ENCODE data around the gene PRLH. TPM values are rescaled to one million over a fixed set of nuclear protein-coding genes. Genes with fewer than 3 reads are reported as not detected.

The PRLH gene
- total and polyA plus RNA-seq, 12 donors: not detected

GRCh38 chr2:237583385-237584295 is 17.3 kb downstream of the PRLH start:
- Histone ChIP-seq H3K36me3 (no peaks in the 10 kb centered on the region), H3K27me3 (no peaks in the 10 kb centered on the region), H3K4me1 (peaks cover 0 to 30% (median 21%) of the 10 kb centered on the region in 9 donors), H3K4me3 (no peak overlapping the region), H3K9me3 (no peaks in the 10 kb centered on the region), H3K27ac (no peak overlapping the region)
- no peak for TF ChIP-seq CTCF (IDR thresholded peaks at IDR 0.05)
- intact Hi-C loops (cut with DNase I): loop anchor here in 9 of 10 donors (2.0 to 10.0 kb wide), 6 partner anchors 79 to 169 kb away; no protein-coding TSS in a partner anchor
- DNase-seq: no peak
- ATAC-seq: no peak
- 83 to 86% methylated on average over 19 of the region's 19 CpGs for WGBS, 2 donors

GRCh38 chr2:237585590-237586221 is 19.3 kb downstream of the PRLH start:
- no peak overlapping the region for H3K4me3 ChIP-seq
- H3K36me3 ChIP-seq: no peaks in the 10 kb centered on the region
- intact Hi-C loops (cut with DNase I): loop anchor here in 1 of 10 donors (5.0 to 10.0 kb wide), 2 partner anchors 79 to 162 kb away; no protein-coding TSS in a partner anchor
- 85 to 90% methylated on average over 15 of the region's 15 CpGs for WGBS, 2 donors
- H3K27ac ChIP-seq: no peak overlapping the region
- TF ChIP-seq CTCF (IDR thresholded peaks at IDR 0.05): no peak
- H3K9me3 ChIP-seq: no peaks in the 10 kb centered on the region
- no peak for DNase-seq
- H3K4me1 ChIP-seq: peaks cover 3 to 41% (median 27%) of the 10 kb centered on the region in 9 donors
- H3K27me3 ChIP-seq: no peaks in the 10 kb centered on the region
- ATAC-seq: no peak

- no peaks in the 10 kb centered on the region for H3K27me3 ChIP-seq
- H3K27ac ChIP-seq: no peak overlapping the region
- H3K36me3 ChIP-seq: no peaks in the 10 kb centered on the region
- H3K4me1 ChIP-seq: peaks cover 6 to 29% (median 17%) of the 10 kb centered on the region in 9 donors
- intact Hi-C loops (cut with DNase I): loop anchor here in 1 of 10 donors (5.0 to 10.0 kb wide), 2 partner anchors 77 to 159 kb away; no protein-coding TSS in a partner anchor
- 86 to 92% methylated on average over 9 of the region's 9 CpGs for WGBS, 2 donors
- DNase-seq (no peak), ATAC-seq (no peak)
- no peak for TF ChIP-seq CTCF (IDR thresholded peaks at IDR 0.05)
- H3K4me3 ChIP-seq: no peak overlapping the region
- H3K9me3 ChIP-seq: no peaks in the 10 kb centered on the region
Measured at GRCh38 chr2:237588044-237588696, 21.8 kb downstream of the PRLH start.
